Measurements from ENCODE around the gene TMEM51. TPM values are rescaled to one million over a fixed set of nuclear protein-coding genes. Genes with fewer than 3 reads are reported as not detected.

Gene TMEM51
- polyA plus RNA-seq, 1 donor from 2014 or later = 1.7 TPM

GRCh38 chr1:15196069-15196468 lies 42.5 kb downstream of the TMEM51 start:
- H3K27ac ChIP-seq (ENCODE audit: low read length) = no peak overlapping the region

GRCh38 chr1:15196807-15197530 lies 43.4 kb downstream of the TMEM51 start:
- no peaks in the 10 kb centered on the region for H3K36me3 ChIP-seq (ENCODE audit: insufficient read depth, low read length)
- H3K4me2 ChIP-seq (ENCODE audit: low read length) = no peak overlapping the region
- H2AFZ ChIP-seq (ENCODE audit: low read depth, low read length) = no peak overlapping the region
- H3F3A ChIP-seq (ENCODE audit: insufficient read depth, low read length, poor library complexity, severe bottlenecking) = no peaks in the 10 kb centered on the region
- H3K9ac ChIP-seq (ENCODE audit: low read length) = no peak overlapping the region
- no peak overlapping the region for H3K27ac ChIP-seq (ENCODE audit: low read length)
- no peaks in the 10 kb centered on the region for H3K79me2 ChIP-seq (replicated peaks; ENCODE audit: insufficient read depth, low read length)
- no peaks in the 10 kb centered on the region for H3K9me3 ChIP-seq (ENCODE audit: low read length)
- no peaks in the 10 kb centered on the region for H3K27me3 ChIP-seq (ENCODE audit: insufficient read depth, low read depth, low read length)
- H4K20me1 ChIP-seq (ENCODE audit: insufficient read depth) = no peaks in the 10 kb centered on the region
- H3K4me3 ChIP-seq (ENCODE audit: low read length) = no peak overlapping the region
- no peaks in the 10 kb centered on the region for H3K9me2 ChIP-seq (ENCODE audit: insufficient read depth, low read length)
- no peak for TF ChIP-seq MXI1 (conservative IDR thresholded peaks at IDR 0.05; ENCODE audit: poor library complexity, severe bottlenecking)
- TF ChIP-seq REST (IDR thresholded peaks at IDR 0.05; ENCODE audit: borderline replicate concordance) = no peak
- no peak for TF ChIP-seq SMC3 (conservative IDR thresholded peaks at IDR 0.05; ENCODE audit: poor library complexity)
- no peak for TF ChIP-seq EP300 (conservative IDR thresholded peaks at IDR 0.05; ENCODE audit: poor library complexity, severe bottlenecking)
- TF ChIP-seq POLR2AphosphoS5 (IDR thresholded peaks at IDR 0.05) = no peak

More at GRCh38 chr1:15196069-15196468, 42.5 kb downstream of the TMEM51 start:
- H3K27me3 ChIP-seq (ENCODE audit: insufficient read depth, low read depth, low read length) = no peaks in the 10 kb centered on the region
- no peaks in the 10 kb centered on the region for H3K9me3 ChIP-seq (ENCODE audit: low read length)
- no peak overlapping the region for H3K4me3 ChIP-seq (ENCODE audit: low read length)
- no peaks in the 10 kb centered on the region for H3K79me2 ChIP-seq (replicated peaks; ENCODE audit: insufficient read depth, low read length)
- no peaks in the 10 kb centered on the region for H4K20me1 ChIP-seq (ENCODE audit: insufficient read depth)
- TF ChIP-seq EP300 (conservative IDR thresholded peaks at IDR 0.05; ENCODE audit: poor library complexity, severe bottlenecking) (no peak), REST (IDR thresholded peaks at IDR 0.05; ENCODE audit: borderline replicate concordance) (no peak), POLR2AphosphoS5 (IDR thresholded peaks at IDR 0.05) (no peak), MXI1 (conservative IDR thresholded peaks at IDR 0.05; ENCODE audit: poor library complexity, severe bottlenecking) (no peak), CTCF (IDR thresholded peaks at IDR 0.05; ENCODE audit: poor library complexity, severe bottlenecking) (no peak), TAF1 (IDR thresholded peaks at IDR 0.05; ENCODE audit: low read depth) (no peak), EZH2 (IDR thresholded peaks at IDR 0.05; ENCODE audit: borderline replicate concordance, insufficient read depth, low read length, poor library complexity, severe bottlenecking) (no peak), RAD21 (conservative IDR thresholded peaks at IDR 0.05) (no peak), SMC3 (conservative IDR thresholded peaks at IDR 0.05; ENCODE audit: poor library complexity) (no peak)
- no peaks in the 10 kb centered on the region for H3F3A ChIP-seq (ENCODE audit: insufficient read depth, low read length, poor library complexity, severe bottlenecking)
- H3K9me2 ChIP-seq (ENCODE audit: insufficient read depth, low read length) = no peaks in the 10 kb centered on the region
- no peak overlapping the region for H2AFZ ChIP-seq (ENCODE audit: low read depth, low read length)
- no peak overlapping the region for H3K4me2 ChIP-seq (ENCODE audit: low read length)
- no peaks in the 10 kb centered on the region for H3K36me3 ChIP-seq (ENCODE audit: insufficient read depth, low read length)
- H3K9ac ChIP-seq (ENCODE audit: low read length) = no peak overlapping the region
